Caco-2 (cell line): ENCODE results near the gene CLDN9. TPM values are rescaled to one million over a fixed set of nuclear protein-coding genes. Genes with fewer than 3 reads are reported as not detected.

ENCODE experiments used
- BruUV-seq: library from RNA; stranded (reverse); fragments of 400-500 nt; replicated peaks from 2 replicates; lab custom pipeline; 2021; lab: Mats Ljungman, UMichigan
- CTCF ChIA-PET: fragments of 300-600 bp; sonication (Branson Sonifier 250); formaldehyde crosslinking; loops from one replicate; lab custom pipeline; 2022; ENCODE audit warnings: antibody characterized with exemption; lab: Charles Lee
- POLR2A ChIA-PET: fragments of 300-600 bp; sonication (Branson Sonifier 250); formaldehyde crosslinking; loops from one replicate; lab custom pipeline; 2022; ENCODE audit warnings: antibody characterized with exemption; lab: Charles Lee
- DNase-seq, 2 experiments: peaks; one replicate each; pipeline versions ENCODE4 v3.0.0 to v3.0.0-alpha.2; 2020 to 2022
- H3K27me3 ChIP-seq: replicated peaks from 2 replicates; pipeline ENCODE4 v1.6.0; 2011; ENCODE audit warnings: low read length; ENCODE audit not compliant: control insufficient read depth, insufficient read depth
- H3K36me3 ChIP-seq: 2 replicates; pipeline ENCODE4 v1.5.1; 2011; ENCODE audit warnings: low read length; ENCODE audit not compliant: control insufficient read depth, insufficient read depth
- H3K4me1 ChIP-seq: fragments of 250-450 bp; sonication (Bioruptor Pico); 2 replicates; pipeline ENCODE4 v1.5.1; 2020; ENCODE audit warnings: mild to moderate bottlenecking
- H3K4me3 ChIP-seq: 2 replicates; pipeline ENCODE4 v1.5.1; 2011; ENCODE audit warnings: low read depth, mild to moderate bottlenecking, control low read depth, low read length
- H3K9me3 ChIP-seq: fragments of 250-450 bp; sonication (Bioruptor Pico); 2 replicates; pipeline ENCODE4 v1.5.1; 2020; ENCODE audit warnings: mild to moderate bottlenecking, moderate library complexity
- H3K27ac Mint-ChIP-seq: one replicate; pipeline ENCODE4 v1.8.0; 2022; ENCODE audit warnings: mixed read lengths; ENCODE audit not compliant: unreplicated experiment
- H3K27me3 Mint-ChIP-seq: one replicate; pipeline ENCODE4 v1.8.0; 2022; ENCODE audit warnings: mixed read lengths; ENCODE audit not compliant: insufficient read depth, unreplicated experiment
- H3K36me3 Mint-ChIP-seq: one replicate; pipeline ENCODE4 v1.8.0; 2022; ENCODE audit warnings: mild to moderate bottlenecking, mixed read lengths; ENCODE audit not compliant: insufficient read depth, unreplicated experiment
- H3K4me1 Mint-ChIP-seq: one replicate; pipeline ENCODE4 v1.8.0; 2022; ENCODE audit warnings: low read depth, mixed read lengths; ENCODE audit not compliant: unreplicated experiment
- H3K4me3 Mint-ChIP-seq: one replicate; pipeline ENCODE4 v1.8.0; 2022; ENCODE audit warnings: mild to moderate bottlenecking, moderate library complexity, mixed read lengths; ENCODE audit not compliant: unreplicated experiment
- H3K9me3 Mint-ChIP-seq: one replicate; pipeline ENCODE4 v1.8.0; 2022; ENCODE audit warnings: mixed read lengths; ENCODE audit not compliant: unreplicated experiment
- CTCF ChIP-seq, 2 experiments: fragments of 200-600 bp in 1 of 2; IDR thresholded peaks; 1 replicate in 1 of 2; 2 replicates in 1 of 2; pipeline versions ENCODE4 v1.5.1 to v1.8.0; 2011 to 2022; ENCODE audit warnings: antibody characterized with exemption in 1 of 2, control low read depth in 1 of 2, inconsistent platforms in 1 of 2, low read depth in 1 of 2, low read length in 1 of 2, mild to moderate bottlenecking in 1 of 2, moderate library complexity in 1 of 2; ENCODE audit not compliant: insufficient read depth in 1 of 2, severe bottlenecking in 1 of 2, unreplicated experiment in 1 of 2
- intact Hi-C: fragments of 100-400 bp; cut with micrococcal nuclease; formaldehyde crosslinking; loops from one replicate; pipeline ENCODE4 v1.10.0; 2022; ENCODE audit not compliant: unreplicated experiment
- total RNA-seq: library from RNA; stranded (reverse); gene quantifications from 2 replicates; pipeline ENCODE4 v1.2.3, GENCODE V29; 2022

CLDN9 gene
- total RNA-seq, 1 experiment from 2014 or later, result 0.79 TPM

GRCh38 chr16:2992383-2993081, 20.2 kb upstream of the CLDN9 start:
- Histone ChIP-seq H3K27me3 (no peaks in the 10 kb centered on the region), H3K4me1 (0 out of 2 replicates have a peak, but pooled peaks cover 3% of the 10 kb centered on the region), H3K9me3 (no peaks in the 10 kb centered on the region), H3K36me3 (no peaks in the 10 kb centered on the region), H3K4me3 (no peak overlapping the region)
- H3K4me1 Mint-ChIP-seq, result no peaks in the 10 kb centered on the region
- H3K9me3 Mint-ChIP-seq, result no peaks in the 10 kb centered on the region
- no peak overlapping the region for H3K4me3 Mint-ChIP-seq
- TF ChIP-seq CTCF (IDR thresholded peaks at IDR 0.05; ENCODE audit: insufficient read depth in 1 of 2, low read depth in 1 of 2, low read length in 1 of 2, severe bottlenecking in 1 of 2, unreplicated experiment in 1 of 2), result no peak
- no peaks in the 10 kb centered on the region for H3K27me3 Mint-ChIP-seq
- H3K36me3 Mint-ChIP-seq, result no peaks in the 10 kb centered on the region
- no peak overlapping the region for H3K27ac Mint-ChIP-seq
- ChIA-PET POLR2A (no interaction called here), CTCF (interaction anchor here (0.6 to 1.7 kb wide), 2 partner anchors 11 to 36 kb away, joined by 3 to 5 read pairs; no protein-coding TSS in a partner anchor)
- no peak for DNase-seq
- BruUV-seq, result no TSS peak
- intact Hi-C loops, result no loop called here

GRCh38 chr16:2996298-2996697, 16.4 kb upstream of the CLDN9 start:
- Mint-ChIP-seq H3K4me3 (no peak overlapping the region), H3K9me3 (no peaks in the 10 kb centered on the region), H3K4me1 (no peaks in the 10 kb centered on the region), H3K36me3 (peaks cover 6% of the 10 kb centered on the region), H3K27me3 (no peaks in the 10 kb centered on the region), H3K27ac (no peak overlapping the region)
- 0 out of 2 replicates have a peak, but pooled peaks cover 3% of the 10 kb centered on the region for H3K4me1 ChIP-seq
- intact Hi-C loops, result no loop called here
- H3K27me3 ChIP-seq, result no peaks in the 10 kb centered on the region
- ChIA-PET POLR2A (interaction anchor here (0.8 kb wide), 1 partner anchor 24 kb away, joined by 3 read pairs; the partner anchor contains the start of gene TNFRSF12A), CTCF (no interaction called here)
- peaks cover 1% of the 10 kb centered on the region; the same call in 1 of the 2 replicates for H3K36me3 ChIP-seq
- H3K9me3 ChIP-seq, result no peaks in the 10 kb centered on the region
- BruUV-seq, result no TSS peak
- DNase-seq, result no peak
- TF ChIP-seq CTCF (IDR thresholded peaks at IDR 0.05; ENCODE audit: insufficient read depth in 1 of 2, low read depth in 1 of 2, low read length in 1 of 2, severe bottlenecking in 1 of 2, unreplicated experiment in 1 of 2), result no peak
- H3K4me3 ChIP-seq, result no peak overlapping the region

GRCh38 chr16:2999929-3000328, 12.8 kb upstream of the CLDN9 start:
- no peaks in the 10 kb centered on the region for H3K4me1 Mint-ChIP-seq
- H3K9me3 ChIP-seq, result no peaks in the 10 kb centered on the region
- H3K36me3 Mint-ChIP-seq, result peaks cover 17% of the 10 kb centered on the region
- CTCF ChIA-PET, result interaction anchor here (0.5 to 1.9 kb wide), 2 partner anchors 20 to 28 kb away, joined by 4 to 15 read pairs; partner anchors contain the start of gene TNFRSF12A
- no peaks in the 10 kb centered on the region for H3K27me3 Mint-ChIP-seq
- 0 out of 2 replicates have a peak, but pooled peaks cover 3% of the 10 kb centered on the region for H3K4me1 ChIP-seq
- peaks cover 1% of the 10 kb centered on the region; the same call in 1 of the 2 replicates for H3K36me3 ChIP-seq
- POLR2A ChIA-PET, result no interaction called here
- DNase-seq, result no peak
- H3K4me3 ChIP-seq, result no peak overlapping the region
- BruUV-seq, result no TSS peak
- intact Hi-C loops, result no loop called here
- H3K4me3 Mint-ChIP-seq, result no peak overlapping the region
- no peaks in the 10 kb centered on the region for H3K27me3 ChIP-seq
- TF ChIP-seq CTCF (IDR thresholded peaks at IDR 0.05; ENCODE audit: insufficient read depth in 1 of 2, low read depth in 1 of 2, low read length in 1 of 2, severe bottlenecking in 1 of 2, unreplicated experiment in 1 of 2), result no peak
- no peaks in the 10 kb centered on the region for H3K9me3 Mint-ChIP-seq
- no peak overlapping the region for H3K27ac Mint-ChIP-seq
